Neural cell (in vitro differentiated cells): Measurements from ENCODE around the gene MT1M. TPM values are rescaled to one million over a fixed set of nuclear protein-coding genes. Genes with fewer than 3 reads are reported as not detected.

Experiments
- H2AFZ ChIP-seq: fragments of 200-600, 300-800 bp; sonication (generic), shearing (Covaris generic); 2 replicates; pipeline ENCODE4 v1.6.0; 2014; ENCODE audit warnings: low read depth, mild to moderate bottlenecking, antibody characterized with exemption, low read length, moderate library complexity
- H3F3A ChIP-seq: fragments of 200-600 bp; shearing (Covaris generic); 2 replicates; pipeline ENCODE4 v1.6.1; 2016; ENCODE audit warnings: mild to moderate bottlenecking, moderate library complexity, mixed read lengths, antibody characterized with exemption, low read length; ENCODE audit not compliant: insufficient read depth, poor library complexity, severe bottlenecking
- H3K27ac ChIP-seq: fragments of 200-600, 300-800 bp; sonication (generic), shearing (Covaris generic); 2 replicates; pipeline ENCODE4 v1.5.1; 2014; ENCODE audit warnings: mild to moderate bottlenecking, low read length, moderate library complexity
- H3K27me3 ChIP-seq: fragments of 300-800, 200-600 bp; sonication (generic), shearing (Covaris generic); 2 replicates; pipeline ENCODE4 v1.6.0; 2014; ENCODE audit warnings: mild to moderate bottlenecking, low read depth, low read length, moderate library complexity; ENCODE audit not compliant: insufficient read depth
- H3K36me3 ChIP-seq: fragments of 300-800, 200-600 bp; sonication (generic), shearing (Covaris generic); 2 replicates; pipeline ENCODE4 v1.5.1; 2014; ENCODE audit warnings: mild to moderate bottlenecking, antibody characterized with exemption, low read length, moderate library complexity; ENCODE audit not compliant: insufficient read depth
- H3K4me2 ChIP-seq: fragments of 300-800, 200-600 bp; sonication (generic), shearing (Covaris generic); 2 replicates; pipeline ENCODE4 v1.6.0; 2014; ENCODE audit warnings: mild to moderate bottlenecking, low read length
- H3K4me3 ChIP-seq: fragments of 300-800, 200-600 bp; sonication (generic), shearing (Covaris generic); 2 replicates; pipeline ENCODE4 v1.5.1; 2014; ENCODE audit warnings: mild to moderate bottlenecking, low read length, moderate library complexity
- H3K79me2 ChIP-seq: fragments of 200-600 bp; shearing (Covaris generic); replicated peaks from 2 replicates; pipeline ENCODE4 v1.6.0; 2014; ENCODE audit warnings: mild to moderate bottlenecking, low read length, moderate library complexity; ENCODE audit not compliant: insufficient read depth
- H3K9ac ChIP-seq: fragments of 300-800, 200-600 bp; sonication (generic), shearing (Covaris generic); 2 replicates; pipeline ENCODE4 v1.6.1; 2016; ENCODE audit warnings: mild to moderate bottlenecking, low read length, mixed read lengths
- H3K9me2 ChIP-seq: fragments of 200-600 bp; shearing (Covaris generic); 2 replicates; pipeline ENCODE4 v1.6.1; 2016; ENCODE audit warnings: mild to moderate bottlenecking, low read length, mixed read lengths; ENCODE audit not compliant: insufficient read depth
- H3K9me3 ChIP-seq: fragments of 200-600, 300-800 bp; sonication (generic), shearing (Covaris generic); 2 replicates; pipeline ENCODE4 v1.6.1; 2016; ENCODE audit warnings: mild to moderate bottlenecking, mixed run types, low read length, moderate library complexity, mixed read lengths
- H4K20me1 ChIP-seq: fragments of 200-600 bp; shearing (Covaris generic); 2 replicates; pipeline ENCODE4 v1.6.1; 2016; ENCODE audit warnings: mild to moderate bottlenecking, mixed run types; ENCODE audit not compliant: insufficient read depth
- EP300 ChIP-seq: fragments of 450-650 bp; conservative IDR thresholded peaks from 2 replicates; pipeline ENCODE4 v1.6.1; 2014; ENCODE audit warnings: antibody characterized with exemption, mild to moderate bottlenecking, moderate library complexity; ENCODE audit not compliant: poor library complexity, severe bottlenecking
- EZH2 ChIP-seq: fragments of 200-600, 300-800 bp; shearing (Covaris generic), sonication (generic); IDR thresholded peaks from 2 replicates; pipeline ENCODE4 v1.6.1; 2014; ENCODE audit warnings: antibody characterized with exemption, low read length, borderline replicate concordance, mild to moderate bottlenecking; ENCODE audit not compliant: insufficient read depth, poor library complexity, severe bottlenecking
- MXI1 ChIP-seq: fragments of 450-650 bp; conservative IDR thresholded peaks from 2 replicates; pipeline ENCODE4 v1.6.1; 2014; ENCODE audit warnings: antibody characterized with exemption, mild to moderate bottlenecking; ENCODE audit not compliant: poor library complexity, severe bottlenecking
- POLR2AphosphoS5 ChIP-seq: IDR thresholded peaks from 2 replicates; pipeline ENCODE4 v1.6.1; 2012
- RAD21 ChIP-seq: fragments of 450-650 bp; conservative IDR thresholded peaks from 2 replicates; pipeline ENCODE4 v1.6.1; 2014; ENCODE audit warnings: antibody characterized with exemption, mild to moderate bottlenecking, moderate library complexity
- SMC3 ChIP-seq: fragments of 450-650 bp; conservative IDR thresholded peaks from 2 replicates; pipeline ENCODE4 v1.6.1; 2014; ENCODE audit warnings: antibody characterized with exemption, mild to moderate bottlenecking, moderate library complexity; ENCODE audit not compliant: poor library complexity
- TAF1 ChIP-seq: IDR thresholded peaks from 2 replicates; pipeline ENCODE4 v1.6.1; 2012; ENCODE audit warnings: low read depth
- polyA plus RNA-seq: library from polyadenylated mRNA; depleted of rRNA; stranded (reverse); fragments of >200 nt; gene quantifications from 2 replicates; pipeline ENCODE4 v1.2.3, GENCODE V29; 2014
- TF ChIP-seq, protein P1 (sequence below): IDR thresholded peaks from 2 replicates; pipeline ENCODE4 v1.6.1; 2012; ENCODE audit warnings: borderline replicate concordance
- TF ChIP-seq, protein P2 (sequence below): fragments of 450-650 bp; IDR thresholded peaks from 2 replicates; pipeline ENCODE4 v1.5.1; 2014; ENCODE audit warnings: antibody characterized with exemption, mild to moderate bottlenecking, moderate library complexity; ENCODE audit not compliant: poor library complexity, severe bottlenecking

MT1M gene
- polyA plus RNA-seq, 1 donor from 2014 or later, result not detected

DNA sequence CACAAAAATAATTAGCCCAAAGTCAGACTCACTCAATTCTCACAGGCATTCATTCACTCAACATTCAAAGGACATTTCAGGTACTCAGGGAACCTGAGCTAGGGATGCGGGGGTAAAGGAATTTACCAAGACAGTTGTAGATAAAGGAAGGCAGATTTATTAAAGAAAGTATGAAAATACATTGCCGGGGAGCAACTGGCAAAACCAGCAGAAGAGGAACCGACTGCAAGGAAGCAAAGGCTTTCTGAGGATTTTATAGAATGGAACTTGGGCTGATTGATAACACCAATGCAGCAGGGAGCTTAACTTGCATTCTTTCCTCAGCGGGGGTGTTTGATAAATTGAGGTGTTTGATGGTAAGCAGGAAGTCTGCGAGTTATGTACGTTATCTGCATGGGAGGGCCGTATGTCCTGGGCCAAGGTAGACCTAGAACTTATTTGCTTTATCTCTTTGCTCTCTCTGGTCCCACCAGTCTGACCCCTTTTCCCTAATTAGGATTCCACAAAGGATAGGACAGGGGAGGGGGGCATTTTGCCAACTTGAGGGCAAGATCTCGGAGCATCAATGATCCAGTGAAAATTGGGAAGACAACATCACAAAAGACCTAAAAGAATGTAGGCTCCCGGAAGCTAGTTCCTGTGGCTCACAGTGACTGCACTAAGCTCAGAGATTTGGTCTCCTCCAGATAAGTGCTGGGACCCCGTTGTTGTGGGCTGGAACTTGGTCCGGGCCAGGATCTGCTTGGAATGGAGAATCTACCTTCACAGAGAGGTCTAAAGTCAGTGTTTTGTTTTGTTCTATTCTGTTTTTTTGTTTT lies 48.9 kb upstream of the MT1M start:
- no peaks in the 10 kb centered on the region for H3K36me3 ChIP-seq
- no peak overlapping the region for H3K4me2 ChIP-seq
- TF ChIP-seq RAD21, result no peak
- no peak for TF ChIP-seq MXI1
- TF ChIP-seq, protein P1, sequence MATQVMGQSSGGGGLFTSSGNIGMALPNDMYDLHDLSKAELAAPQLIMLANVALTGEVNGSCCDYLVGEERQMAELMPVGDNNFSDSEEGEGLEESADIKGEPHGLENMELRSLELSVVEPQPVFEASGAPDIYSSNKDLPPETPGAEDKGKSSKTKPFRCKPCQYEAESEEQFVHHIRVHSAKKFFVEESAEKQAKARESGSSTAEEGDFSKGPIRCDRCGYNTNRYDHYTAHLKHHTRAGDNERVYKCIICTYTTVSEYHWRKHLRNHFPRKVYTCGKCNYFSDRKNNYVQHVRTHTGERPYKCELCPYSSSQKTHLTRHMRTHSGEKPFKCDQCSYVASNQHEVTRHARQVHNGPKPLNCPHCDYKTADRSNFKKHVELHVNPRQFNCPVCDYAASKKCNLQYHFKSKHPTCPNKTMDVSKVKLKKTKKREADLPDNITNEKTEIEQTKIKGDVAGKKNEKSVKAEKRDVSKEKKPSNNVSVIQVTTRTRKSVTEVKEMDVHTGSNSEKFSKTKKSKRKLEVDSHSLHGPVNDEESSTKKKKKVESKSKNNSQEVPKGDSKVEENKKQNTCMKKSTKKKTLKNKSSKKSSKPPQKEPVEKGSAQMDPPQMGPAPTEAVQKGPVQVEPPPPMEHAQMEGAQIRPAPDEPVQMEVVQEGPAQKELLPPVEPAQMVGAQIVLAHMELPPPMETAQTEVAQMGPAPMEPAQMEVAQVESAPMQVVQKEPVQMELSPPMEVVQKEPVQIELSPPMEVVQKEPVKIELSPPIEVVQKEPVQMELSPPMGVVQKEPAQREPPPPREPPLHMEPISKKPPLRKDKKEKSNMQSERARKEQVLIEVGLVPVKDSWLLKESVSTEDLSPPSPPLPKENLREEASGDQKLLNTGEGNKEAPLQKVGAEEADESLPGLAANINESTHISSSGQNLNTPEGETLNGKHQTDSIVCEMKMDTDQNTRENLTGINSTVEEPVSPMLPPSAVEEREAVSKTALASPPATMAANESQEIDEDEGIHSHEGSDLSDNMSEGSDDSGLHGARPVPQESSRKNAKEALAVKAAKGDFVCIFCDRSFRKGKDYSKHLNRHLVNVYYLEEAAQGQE, result no peak
- no peak for TF ChIP-seq SMC3
- TF ChIP-seq EZH2, result no peak
- TF ChIP-seq EP300, result no peak
- TF ChIP-seq POLR2AphosphoS5, result no peak
- TF ChIP-seq TAF1, result no peak
- TF ChIP-seq, protein P2, sequence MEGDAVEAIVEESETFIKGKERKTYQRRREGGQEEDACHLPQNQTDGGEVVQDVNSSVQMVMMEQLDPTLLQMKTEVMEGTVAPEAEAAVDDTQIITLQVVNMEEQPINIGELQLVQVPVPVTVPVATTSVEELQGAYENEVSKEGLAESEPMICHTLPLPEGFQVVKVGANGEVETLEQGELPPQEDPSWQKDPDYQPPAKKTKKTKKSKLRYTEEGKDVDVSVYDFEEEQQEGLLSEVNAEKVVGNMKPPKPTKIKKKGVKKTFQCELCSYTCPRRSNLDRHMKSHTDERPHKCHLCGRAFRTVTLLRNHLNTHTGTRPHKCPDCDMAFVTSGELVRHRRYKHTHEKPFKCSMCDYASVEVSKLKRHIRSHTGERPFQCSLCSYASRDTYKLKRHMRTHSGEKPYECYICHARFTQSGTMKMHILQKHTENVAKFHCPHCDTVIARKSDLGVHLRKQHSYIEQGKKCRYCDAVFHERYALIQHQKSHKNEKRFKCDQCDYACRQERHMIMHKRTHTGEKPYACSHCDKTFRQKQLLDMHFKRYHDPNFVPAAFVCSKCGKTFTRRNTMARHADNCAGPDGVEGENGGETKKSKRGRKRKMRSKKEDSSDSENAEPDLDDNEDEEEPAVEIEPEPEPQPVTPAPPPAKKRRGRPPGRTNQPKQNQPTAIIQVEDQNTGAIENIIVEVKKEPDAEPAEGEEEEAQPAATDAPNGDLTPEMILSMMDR, result no peak
- H3K9me2 ChIP-seq, result no peaks in the 10 kb centered on the region
- H3K9ac ChIP-seq, result no peak overlapping the region
- no peaks in the 10 kb centered on the region for H3K79me2 ChIP-seq
- H3K27ac ChIP-seq, result no peak overlapping the region
- H4K20me1 ChIP-seq, result no peaks in the 10 kb centered on the region
- no peaks in the 10 kb centered on the region for H3K9me3 ChIP-seq
- H3F3A ChIP-seq, result no peaks in the 10 kb centered on the region
- H3K4me3 ChIP-seq, result no peak overlapping the region
- H3K27me3 ChIP-seq, result peaks cover 9% of the 10 kb centered on the region
- no peak overlapping the region for H2AFZ ChIP-seq

DNA sequence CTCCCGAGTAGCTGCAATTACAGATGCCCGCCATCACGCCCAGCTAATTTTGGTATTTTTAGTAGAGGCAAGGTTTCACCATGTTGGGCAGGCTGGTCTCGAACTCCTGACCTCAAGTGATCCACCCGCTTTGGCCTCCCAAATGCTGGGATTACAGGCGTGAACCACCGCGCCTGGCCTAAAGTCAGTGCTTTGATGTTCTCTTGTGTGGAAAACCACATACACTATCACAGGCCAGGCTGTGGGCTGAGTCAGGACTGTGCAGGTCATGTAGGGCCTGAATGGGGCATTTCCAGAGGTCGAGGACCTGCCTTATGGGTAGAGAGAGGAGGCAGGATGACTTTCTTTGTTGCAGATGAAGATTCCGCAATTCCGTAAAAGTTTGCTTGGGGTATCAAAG lies 48.2 kb upstream of the MT1M start:
- H3F3A ChIP-seq, result no peaks in the 10 kb centered on the region
- TF ChIP-seq EP300 (no peak), POLR2AphosphoS5 (no peak), MXI1 (no peak), TAF1 (no peak), RAD21 (no peak), SMC3 (no peak), EZH2 (no peak)
- TF ChIP-seq, protein P1, result no peak
- TF ChIP-seq, protein P2, result no peak
- H3K27me3 ChIP-seq, result peaks cover 16% of the 10 kb centered on the region
- H3K9ac ChIP-seq, result no peak overlapping the region
- no peak overlapping the region for H3K4me2 ChIP-seq
- H3K27ac ChIP-seq, result no peak overlapping the region
- H3K36me3 ChIP-seq, result no peaks in the 10 kb centered on the region
- H3K79me2 ChIP-seq, result no peaks in the 10 kb centered on the region
- no peaks in the 10 kb centered on the region for H3K9me2 ChIP-seq
- no peaks in the 10 kb centered on the region for H4K20me1 ChIP-seq
- no peak overlapping the region for H2AFZ ChIP-seq
- no peaks in the 10 kb centered on the region for H3K9me3 ChIP-seq
- H3K4me3 ChIP-seq, result no peak overlapping the region
